DMS53 (cell line): ENCODE results near the gene ZCCHC2.

Source experiments
- DNase-seq: peaks from one replicate; lab custom pipeline; 2025; lab: John Stamatoyannopoulos, UW

The ZCCHC2 gene

GRCh38 chr18:62538881-62539280 is 16.1 kb downstream of the ZCCHC2 start:
- DNase-seq = no peak

- DNase-seq = no peak
These were observed 16.7 kb downstream of the ZCCHC2 start for GRCh38 chr18:62539284-62540165.

- DNase-seq = no peak
These were observed 20.2 kb downstream of the ZCCHC2 start for GRCh38 chr18:62543021-62543420.

GRCh38 chr18:62545098-62545497 is 22.3 kb downstream of the ZCCHC2 start:
- no peak for DNase-seq

GRCh38 chr18:62549755-62550154 is 26.9 kb downstream of the ZCCHC2 start:
- DNase-seq = no peak

- no peak for DNase-seq
These were observed 27.9 kb downstream of the ZCCHC2 start for GRCh38 chr18:62550746-62551145.

GRCh38 chr18:62551972-62552513 is 29.2 kb downstream of the ZCCHC2 start:
- DNase-seq = no peak

GRCh38 chr18:62554061-62554815 is 31.4 kb downstream of the ZCCHC2 start:
- no peak for DNase-seq

GRCh38 chr18:62555135-62555534 is 32.3 kb downstream of the ZCCHC2 start:
- peak; percentile 58 for DNase-seq

GRCh38 chr18:62556397-62556796 is 33.6 kb downstream of the ZCCHC2 start:
- no peak for DNase-seq

GRCh38 chr18:62558015-62558663 is 35.3 kb downstream of the ZCCHC2 start:
- no peak for DNase-seq

- no peak for DNase-seq
These were observed 41.2 kb downstream of the ZCCHC2 start for GRCh38 chr18:62564044-62564443.

- peak; percentile 49 for DNase-seq
These were observed 43.4 kb downstream of the ZCCHC2 start for GRCh38 chr18:62566199-62566598.

- no peak for DNase-seq
These were observed 44.0 kb downstream of the ZCCHC2 start for GRCh38 chr18:62566818-62567217.

GRCh38 chr18:62569081-62569655 is 46.3 kb downstream of the ZCCHC2 start:
- DNase-seq = no peak

GRCh38 chr18:62571037-62571436 is 48.2 kb downstream of the ZCCHC2 start:
- DNase-seq = no peak

- DNase-seq = no peak
These were observed 48.8 kb downstream of the ZCCHC2 start for GRCh38 chr18:62571648-62572047.

GRCh38 chr18:62572456-62572855 is 49.6 kb downstream of the ZCCHC2 start:
- no peak for DNase-seq

- DNase-seq = no peak
These were observed 52.0 kb downstream of the ZCCHC2 start for GRCh38 chr18:62574776-62575175.

- no peak for DNase-seq
These were observed 53.4 kb downstream of the ZCCHC2 start for GRCh38 chr18:62576271-62576670.

GRCh38 chr18:62576845-62577512 is 54.2 kb downstream of the ZCCHC2 start:
- DNase-seq = no peak
